HT1080 (cell line): ENCODE measurements around the gene BMP8A. TPM values are rescaled to one million over a fixed set of nuclear protein-coding genes. Genes with fewer than 3 reads are reported as not detected.
"Not testable (repeated sequence)": the region's sequence is repeated elsewhere in the genome, so short reads cannot be mapped to it uniquely, and the experiment has no call there.

Experiments used
- DNase-seq: peaks from one replicate; pipeline ENCODE4 v3.0.0-alpha.2; 2015; ENCODE audit warnings: low read depth
- total RNA-seq: library from RNA; depleted of rRNA; stranded (reverse); fragments of >200 nt; shearing (Covaris generic); gene quantifications from 2 replicates; pipeline ENCODE4 v1.2.3, GENCODE V29; 2014

The BMP8A gene
- total RNA-seq, 1 experiment from 2014 or later = not detected

DNA sequence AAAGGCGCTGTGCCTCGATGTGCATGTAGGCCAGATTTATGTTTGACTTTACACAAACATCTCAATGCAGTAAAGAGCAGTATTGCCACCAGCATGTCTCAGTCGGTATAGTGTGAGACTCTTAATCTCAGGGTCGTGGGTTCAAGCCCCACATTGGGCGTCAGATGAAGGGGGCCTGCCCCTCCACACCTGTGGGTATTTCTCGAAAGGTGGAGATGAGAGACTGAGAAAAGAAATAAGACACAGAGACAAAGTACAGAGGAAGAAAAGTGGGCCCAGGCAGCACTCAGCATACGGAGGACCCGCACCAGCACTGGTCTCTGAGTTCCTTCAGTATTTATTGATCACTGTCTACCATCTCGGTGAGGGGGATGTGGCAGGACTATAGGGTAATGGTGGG, 13.0 kb downstream of the BMP8A start:
- not testable (repeated sequence) for DNase-seq

DNA sequence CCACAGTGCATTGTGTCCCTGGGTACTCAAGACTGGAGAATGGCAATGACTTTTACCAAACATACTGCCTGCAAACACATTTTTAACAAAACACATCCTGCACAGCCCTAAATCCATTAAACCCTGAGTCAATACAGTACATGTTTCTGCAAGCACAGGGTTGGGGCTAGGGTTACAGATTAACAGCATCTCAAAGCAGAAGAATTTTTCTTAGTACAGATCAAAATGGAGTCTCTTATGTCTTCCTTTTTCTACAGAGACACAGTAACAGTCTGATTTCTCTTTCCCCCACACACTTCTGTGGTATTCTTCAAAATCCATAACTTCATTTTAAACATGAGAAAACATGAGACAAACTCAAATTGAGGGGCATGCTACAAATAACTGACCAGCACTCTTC, 13.9 kb downstream of the BMP8A start:
- DNase-seq = no peak

DNA sequence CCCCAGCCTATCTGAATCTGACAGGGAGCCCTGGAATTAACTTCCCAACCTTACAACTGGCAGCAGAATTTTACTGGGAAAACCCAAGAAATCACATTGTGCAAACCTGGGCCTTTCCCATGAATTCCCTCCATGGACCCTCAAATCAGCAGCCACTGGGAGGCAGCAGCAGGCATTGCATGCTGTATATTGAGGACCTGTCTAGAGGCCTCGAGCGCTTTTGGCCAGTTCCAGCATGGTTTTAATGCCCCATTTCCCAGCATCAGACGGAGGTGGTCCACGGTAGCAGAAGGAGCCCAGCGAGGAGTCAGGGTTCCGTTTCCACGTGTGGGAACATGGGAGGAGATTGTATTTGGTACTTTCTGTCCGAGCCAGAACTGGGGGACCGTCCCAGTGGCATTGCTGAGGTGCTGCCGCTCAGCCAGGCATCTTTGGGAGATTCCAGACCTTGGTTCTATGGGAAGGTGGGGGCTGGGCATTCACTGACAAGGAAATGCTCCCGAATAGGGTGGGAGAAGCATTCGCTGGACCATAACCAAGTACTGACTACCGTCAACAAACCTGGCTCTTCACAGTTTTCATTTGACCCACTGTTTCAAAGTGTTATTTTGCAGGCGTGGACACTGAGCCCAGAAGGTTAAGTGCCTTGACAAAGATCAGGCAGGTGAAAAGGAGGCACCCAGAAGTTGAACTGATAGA, 15.9 kb downstream of the BMP8A start:
- no peak for DNase-seq

DNA sequence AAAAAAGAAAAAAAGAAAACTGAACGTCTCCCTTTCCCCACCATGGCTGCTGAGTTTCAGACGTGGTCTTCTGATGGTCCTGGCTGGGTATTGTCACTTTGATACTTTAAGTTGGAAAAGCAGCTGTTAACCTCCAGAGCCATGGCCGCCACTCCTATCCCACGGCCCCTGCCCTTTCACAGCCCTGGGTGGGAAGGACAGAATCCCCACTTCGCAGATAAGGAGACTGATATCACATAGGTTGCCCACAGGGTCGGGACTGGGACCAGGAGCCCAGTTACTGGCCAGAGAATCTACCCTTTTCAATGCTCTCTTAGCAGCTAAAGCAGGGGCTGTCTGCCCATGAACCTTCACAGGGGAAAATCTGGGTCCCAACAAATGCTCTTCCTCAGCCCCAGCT, 16.8 kb downstream of the BMP8A start:
- no peak for DNase-seq

DNA sequence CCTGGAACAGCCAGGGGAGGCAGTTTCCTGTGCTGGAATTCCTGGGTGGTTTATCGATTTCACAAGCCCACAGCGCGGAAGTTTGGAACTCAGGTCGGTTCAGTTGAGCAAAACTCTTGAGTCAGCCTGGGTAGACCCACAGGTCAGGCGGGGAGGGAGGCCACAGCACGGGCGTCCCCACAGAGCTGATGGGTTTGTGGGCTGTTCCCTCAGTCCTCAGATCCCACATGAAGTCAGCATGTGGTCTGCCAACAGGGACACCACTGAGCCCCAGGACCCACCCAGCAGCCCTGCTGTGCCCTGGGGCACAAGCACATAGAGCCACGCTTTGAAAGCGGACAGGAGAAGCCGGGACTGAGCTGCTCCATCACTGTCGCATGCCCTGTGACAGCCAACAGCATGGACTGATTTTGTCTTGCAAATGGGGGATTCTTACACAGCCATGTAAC, 17.4 kb downstream of the BMP8A start:
- DNase-seq = peak; percentile 66

DNA sequence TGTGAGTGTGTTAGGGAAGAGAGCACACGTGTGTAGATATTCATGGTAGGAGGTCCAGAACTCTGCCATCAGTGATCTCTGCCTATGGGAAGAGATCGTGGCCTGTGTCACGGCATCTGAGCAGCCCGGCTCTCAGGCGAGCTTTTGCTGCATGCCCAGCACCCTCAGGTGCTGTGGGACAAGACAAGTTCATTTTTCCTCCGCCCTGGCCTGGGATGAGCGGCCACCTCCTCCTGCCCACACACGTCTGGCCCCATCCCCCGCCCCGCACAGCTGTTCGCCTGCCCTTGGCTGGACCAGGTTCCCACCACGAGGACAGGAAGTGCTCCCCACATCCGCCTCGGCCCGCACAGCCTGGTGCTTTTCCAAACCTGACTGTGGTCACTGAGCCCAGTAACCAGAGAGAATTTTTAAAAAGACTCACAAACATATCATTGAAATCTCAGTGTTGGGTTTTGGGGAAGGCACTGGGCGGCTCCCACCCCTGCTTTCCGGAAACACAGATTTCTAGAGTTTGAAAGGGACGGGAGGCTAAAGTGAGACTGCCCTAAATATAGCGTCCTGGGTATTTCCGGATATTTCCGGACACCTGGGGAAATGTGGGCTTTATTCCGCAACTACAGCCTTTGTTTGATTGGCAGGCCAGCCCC, 18.0 kb downstream of the BMP8A start:
- peak; percentile 82 for DNase-seq

DNA sequence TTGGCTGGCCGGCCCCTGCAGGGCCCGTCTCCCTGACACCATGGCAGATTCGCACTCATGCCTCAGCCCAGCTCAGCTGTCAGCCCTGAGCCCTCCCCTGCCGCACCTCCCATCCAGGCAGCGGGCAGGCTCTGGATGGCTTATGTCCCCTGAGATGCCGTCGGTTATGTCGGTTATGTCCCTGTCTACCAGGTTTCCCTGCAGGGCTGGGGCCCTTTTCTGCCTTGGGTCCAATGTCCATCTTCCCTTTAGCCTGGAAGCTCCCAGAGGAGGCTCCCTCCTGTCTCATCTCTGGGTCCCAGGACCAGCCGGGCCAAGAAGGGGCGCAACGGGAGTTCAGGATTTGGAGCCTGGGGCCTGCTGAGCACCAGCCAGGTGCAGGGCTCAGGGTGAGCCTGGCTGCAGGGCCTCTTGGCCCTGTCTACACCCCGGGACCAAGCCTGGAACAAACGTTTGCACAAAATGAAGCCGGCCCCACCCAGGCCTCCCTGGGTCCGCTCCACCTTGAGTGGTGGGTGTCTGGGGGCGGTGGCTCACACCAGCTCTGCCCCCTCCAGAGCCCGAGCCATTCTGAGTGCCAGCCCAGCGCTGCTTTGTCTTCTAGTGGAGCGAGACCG, 19.2 kb downstream of the BMP8A start:
- not testable (repeated sequence) for DNase-seq

DNA sequence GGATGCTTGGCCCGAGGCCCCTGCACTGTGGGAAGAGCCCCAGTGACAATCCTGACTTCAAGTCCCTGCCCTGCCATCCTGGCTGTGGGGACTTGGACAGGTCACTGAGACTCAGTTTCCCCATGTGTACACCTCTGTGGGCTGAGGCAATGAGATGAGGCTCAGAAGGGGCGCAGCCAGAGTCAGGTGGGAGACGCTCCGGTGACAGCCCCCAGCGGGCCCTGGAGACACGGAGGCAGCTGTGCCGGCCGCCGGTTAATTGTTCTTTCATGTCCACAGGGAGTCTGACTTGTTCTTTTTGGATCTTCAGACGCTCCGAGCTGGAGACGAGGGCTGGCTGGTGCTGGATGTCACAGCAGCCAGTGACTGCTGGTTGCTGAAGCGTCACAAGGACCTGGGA, 20.0 kb downstream of the BMP8A start:
- DNase-seq = not testable (repeated sequence)

DNA sequence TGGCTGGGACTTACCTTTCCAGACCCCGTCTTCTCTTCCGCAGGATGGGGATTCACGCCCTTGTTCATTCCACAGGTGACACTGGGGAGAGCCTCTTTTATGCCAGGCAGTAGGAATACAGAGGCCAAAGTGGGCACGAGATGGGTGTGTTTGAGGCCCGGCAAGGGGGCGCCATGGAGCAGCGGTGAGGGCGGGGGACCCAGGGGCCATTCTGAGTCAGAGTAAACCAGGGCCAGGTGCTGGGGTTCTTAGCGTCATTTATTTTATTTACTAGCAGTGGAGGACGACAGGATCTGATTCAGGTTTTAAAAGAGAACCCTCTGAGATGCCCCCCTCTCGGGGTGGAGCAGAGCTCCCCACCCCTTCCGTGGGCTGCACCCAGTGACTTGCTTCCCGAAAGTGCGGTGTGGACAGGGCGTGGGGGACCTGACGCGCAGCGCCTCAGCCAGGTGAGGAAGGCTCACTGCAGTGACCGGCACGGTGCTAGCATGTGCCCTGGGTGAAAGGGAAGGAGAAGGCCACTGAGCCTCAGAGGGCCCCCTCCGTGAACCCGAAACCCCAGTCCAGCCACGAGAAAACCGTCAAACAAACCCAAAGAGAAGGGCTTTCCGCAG, 20.9 kb downstream of the BMP8A start:
- DNase-seq = not testable (repeated sequence)

DNA sequence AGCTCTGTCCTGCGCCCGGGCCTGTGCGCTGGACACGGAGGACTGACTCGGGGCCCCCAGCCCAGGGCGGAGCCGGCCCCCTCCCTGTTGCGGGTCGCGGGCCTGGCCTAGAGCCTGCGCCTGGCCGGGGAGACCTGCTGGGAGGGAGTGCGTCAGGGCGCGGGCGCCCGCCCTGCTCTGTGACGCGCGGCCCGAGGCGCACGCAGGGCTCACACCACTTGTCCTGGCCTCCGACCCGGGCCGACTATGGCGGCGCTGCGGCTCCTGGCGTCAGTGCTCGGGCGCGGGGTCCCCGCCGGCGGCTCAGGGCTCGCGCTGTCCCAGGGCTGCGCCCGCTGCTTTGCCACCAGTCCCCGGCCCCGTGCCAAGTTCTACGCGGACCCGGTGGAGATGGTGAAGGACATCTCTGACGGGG, 23.3 kb downstream of the BMP8A start:
- not testable (repeated sequence) for DNase-seq

DNA sequence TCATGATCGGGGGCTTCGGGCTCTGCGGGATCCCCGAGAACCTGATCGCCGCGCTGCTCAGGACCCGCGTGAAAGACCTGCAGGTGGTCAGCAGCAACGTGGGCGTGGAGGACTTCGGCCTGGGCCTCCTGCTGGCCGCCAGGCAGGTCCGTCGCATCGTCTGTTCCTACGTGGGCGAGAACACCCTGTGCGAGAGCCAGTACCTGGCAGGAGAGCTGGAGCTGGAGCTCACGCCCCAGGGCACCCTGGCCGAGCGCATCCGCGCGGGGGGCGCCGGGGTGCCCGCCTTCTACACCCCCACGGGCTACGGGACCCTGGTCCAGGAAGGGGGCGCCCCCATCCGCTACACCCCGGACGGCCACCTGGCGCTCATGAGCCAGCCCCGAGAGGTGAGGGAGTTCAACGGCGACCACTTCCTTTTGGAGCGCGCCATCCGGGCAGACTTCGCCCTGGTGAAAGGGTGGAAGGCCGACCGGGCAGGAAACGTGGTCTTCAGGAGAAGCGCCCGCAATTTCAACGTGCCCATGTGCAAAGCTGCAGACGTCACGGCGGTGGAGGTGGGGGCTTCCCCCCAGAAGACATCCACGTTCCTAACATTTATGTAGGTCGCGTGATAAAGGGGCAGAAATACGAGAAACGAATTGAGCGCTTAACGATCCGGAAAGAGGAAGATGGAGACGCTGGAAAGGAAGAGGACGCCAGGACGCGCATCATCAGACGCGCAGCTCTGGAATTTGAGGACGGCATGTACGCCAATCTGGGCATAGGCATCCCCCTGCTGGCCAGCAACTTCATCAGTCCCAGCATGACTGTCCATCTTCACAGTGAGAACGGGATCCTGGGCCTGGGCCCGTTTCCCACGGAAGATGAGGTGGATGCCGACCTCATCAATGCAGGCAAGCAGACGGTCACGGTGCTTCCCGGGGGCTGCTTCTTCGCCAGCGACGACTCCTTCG, 24.0 kb downstream of the BMP8A start:
- not testable (repeated sequence) for DNase-seq

DNA sequence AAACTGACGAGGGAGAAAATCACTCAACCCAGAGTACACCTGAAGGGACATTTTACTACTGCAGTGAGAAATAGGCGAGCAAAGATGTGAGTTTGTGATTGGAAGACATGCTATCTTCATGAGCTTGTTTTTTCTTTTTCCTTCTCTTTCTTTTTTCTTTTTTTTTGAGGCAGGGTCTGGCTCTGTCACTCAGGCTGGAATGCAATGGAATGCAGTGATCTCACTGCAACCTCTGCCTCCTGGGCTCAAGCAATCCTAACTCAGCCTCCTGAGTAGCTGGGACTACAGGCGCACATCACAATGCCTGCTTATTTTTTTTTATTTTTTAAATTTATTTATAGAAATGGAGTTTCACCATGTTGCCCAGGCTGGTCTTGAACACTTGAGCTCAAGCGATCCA, 25.4 kb downstream of the BMP8A start:
- DNase-seq = not testable (repeated sequence)

DNA sequence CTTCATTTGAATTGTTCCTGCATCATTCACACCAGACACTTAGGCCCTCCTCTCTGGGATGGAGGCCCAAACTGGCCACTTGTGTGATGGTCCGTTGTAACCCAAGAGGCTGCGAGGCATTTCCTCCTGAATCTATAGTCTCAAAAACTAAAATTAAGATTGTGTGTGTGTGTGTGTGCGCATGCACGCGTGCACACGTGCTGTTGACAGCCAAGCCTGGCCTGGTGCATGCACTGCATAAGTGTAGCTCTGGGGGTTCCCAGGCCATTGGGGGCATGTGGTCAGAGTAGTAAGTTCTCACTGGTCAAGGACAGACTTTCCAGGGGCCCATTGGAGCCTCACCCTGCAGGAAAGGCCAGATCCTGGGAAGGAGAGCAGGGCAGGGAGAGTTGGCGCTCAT, 26.5 kb downstream of the BMP8A start:
- DNase-seq = not testable (repeated sequence)

DNA sequence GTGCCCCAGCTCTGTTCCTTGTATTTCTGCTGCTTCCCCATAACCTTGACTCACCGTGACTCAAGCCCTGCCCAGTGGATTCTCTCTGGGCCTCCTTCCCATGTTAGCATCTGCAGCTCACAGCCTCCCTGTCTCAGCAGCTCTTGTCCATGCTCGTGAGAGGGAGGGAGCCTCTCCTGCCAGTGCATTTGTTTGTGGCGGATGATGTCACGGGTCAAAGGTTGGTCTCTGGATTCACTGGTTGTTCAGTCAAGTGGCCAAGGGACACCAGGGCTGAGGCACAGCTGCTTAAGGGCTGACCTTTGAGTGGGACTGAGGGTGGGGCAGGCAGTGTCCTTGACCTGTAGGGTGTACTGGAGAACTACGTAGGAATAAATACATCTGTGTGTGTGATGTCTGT, 27.9 kb downstream of the BMP8A start:
- DNase-seq = not testable (repeated sequence)

DNA sequence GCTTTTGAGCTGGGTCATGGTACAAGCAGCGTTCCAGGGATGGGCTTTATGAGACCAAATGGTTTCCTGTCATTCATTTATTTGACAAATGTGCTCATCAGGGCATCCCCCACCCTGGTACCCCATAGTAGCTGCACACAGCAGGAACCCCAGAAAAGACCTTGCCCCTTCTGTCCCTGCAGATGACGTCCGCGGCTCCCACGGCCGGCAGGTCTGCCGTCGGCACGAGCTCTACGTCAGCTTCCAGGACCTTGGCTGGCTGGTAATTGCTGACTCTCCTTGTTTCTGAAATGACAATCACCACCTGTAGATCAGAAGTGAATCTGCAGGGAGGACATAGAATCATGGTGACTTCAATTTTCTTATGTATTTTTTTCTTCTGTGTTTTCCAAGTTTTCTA, 30.8 kb downstream of the BMP8A start:
- not testable (repeated sequence) for DNase-seq

DNA sequence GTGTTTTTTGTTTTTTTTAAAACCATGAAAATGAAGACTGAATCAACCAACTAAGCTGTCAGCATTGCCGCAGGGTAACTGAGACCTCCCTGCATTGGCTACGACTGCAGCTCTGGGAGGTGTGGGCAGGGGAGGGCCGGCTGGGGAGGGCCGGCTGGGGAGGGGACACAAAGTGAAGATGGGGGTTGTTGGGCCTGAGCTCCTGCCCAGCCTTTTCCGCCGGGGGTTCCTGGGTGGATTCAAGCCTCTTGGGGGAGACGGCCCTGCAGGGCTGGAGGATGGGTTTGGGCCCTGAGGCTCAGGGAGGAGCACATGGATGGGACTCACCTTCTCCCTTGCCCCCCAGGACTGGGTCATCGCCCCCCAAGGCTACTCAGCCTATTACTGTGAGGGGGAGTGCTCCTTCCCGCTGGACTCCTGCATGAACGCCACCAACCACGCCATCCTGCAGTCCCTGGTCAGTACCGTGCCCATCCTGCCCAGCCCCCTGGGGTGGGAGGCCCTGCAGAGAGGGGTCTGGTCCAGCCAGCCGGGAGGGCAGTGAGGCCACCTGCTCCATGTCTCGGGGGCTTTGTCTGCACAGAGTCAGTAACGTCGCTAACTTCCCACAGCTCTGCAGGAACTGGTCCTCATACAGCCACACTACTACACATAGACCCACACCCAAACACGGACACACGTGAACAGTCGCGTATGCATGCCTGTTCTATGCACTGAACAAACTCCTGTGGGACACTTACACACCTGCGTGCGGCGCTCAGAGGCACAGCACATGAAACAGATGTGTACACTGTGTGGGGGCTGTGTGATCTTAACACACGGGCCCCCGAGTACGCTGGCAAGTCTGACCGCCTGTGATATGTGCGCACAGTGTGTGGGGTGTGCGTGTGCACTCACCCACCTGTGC, 31.5 kb downstream of the BMP8A start:
- DNase-seq = no peak

DNA sequence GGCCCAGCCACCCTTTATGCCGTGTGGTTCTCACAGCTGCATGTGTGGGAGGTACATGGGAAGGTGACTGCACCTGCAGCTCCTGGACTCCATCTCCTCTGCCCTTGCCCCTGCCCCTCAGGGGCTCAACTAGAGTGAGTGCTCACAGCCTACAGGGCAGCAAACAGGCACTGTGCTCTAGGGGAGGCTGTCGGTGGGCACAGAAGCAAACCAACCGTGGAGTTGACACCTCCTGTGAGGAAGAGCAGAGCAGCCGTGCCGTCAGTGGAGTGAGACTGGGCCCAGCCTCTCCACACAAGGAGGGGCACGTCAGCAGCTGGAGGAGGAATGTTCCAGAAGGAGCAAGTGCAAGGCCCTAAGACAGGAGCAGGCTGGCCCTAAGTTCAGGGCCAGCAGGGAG, 32.7 kb downstream of the BMP8A start:
- no peak for DNase-seq

DNA sequence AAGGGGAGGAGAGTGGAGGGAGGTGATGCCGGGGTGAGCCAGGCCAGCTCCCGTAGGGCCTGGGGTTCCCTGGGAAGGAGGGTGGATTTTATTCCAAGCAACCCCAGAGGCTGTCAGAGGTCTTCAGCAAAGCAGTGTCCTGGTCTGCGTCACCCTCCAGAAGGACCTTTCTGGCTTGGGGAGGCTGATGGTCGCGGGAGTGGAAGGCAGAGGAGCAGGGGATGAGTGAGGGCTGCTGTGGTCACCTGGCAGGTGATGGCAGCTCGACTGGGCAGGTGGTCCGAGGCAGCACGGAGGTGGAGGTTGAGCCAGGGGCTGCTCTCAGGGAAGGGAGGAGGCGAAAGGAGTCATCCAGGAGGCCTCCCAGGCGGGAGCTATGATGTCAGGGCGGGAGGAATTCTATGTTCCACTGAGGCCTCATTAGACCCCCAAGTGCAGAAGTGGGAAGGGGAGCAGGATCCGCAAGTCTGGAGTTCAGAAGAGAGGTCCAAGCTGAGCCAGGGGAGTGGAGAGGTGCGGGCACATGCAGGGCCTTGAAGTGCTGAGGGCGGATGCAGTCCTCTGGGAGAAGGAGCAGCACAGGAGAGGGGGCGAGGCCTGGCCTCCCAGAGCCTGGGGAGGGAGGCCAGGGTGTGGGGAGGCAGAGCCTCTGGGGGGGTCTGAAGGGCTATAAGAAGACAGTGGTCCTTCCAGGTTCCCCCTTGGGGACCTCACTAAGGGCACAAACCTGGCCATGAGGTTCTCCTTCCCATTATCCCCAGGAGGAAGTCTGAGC, 33.3 kb downstream of the BMP8A start:
- DNase-seq = no peak
